Measurements from ENCODE around the gene MUC16.
"Not testable (repeated sequence)": the region's sequence is repeated elsewhere in the genome, so short reads cannot be mapped to it uniquely, and the experiment has no call there.

Gene MUC16

DNA sequence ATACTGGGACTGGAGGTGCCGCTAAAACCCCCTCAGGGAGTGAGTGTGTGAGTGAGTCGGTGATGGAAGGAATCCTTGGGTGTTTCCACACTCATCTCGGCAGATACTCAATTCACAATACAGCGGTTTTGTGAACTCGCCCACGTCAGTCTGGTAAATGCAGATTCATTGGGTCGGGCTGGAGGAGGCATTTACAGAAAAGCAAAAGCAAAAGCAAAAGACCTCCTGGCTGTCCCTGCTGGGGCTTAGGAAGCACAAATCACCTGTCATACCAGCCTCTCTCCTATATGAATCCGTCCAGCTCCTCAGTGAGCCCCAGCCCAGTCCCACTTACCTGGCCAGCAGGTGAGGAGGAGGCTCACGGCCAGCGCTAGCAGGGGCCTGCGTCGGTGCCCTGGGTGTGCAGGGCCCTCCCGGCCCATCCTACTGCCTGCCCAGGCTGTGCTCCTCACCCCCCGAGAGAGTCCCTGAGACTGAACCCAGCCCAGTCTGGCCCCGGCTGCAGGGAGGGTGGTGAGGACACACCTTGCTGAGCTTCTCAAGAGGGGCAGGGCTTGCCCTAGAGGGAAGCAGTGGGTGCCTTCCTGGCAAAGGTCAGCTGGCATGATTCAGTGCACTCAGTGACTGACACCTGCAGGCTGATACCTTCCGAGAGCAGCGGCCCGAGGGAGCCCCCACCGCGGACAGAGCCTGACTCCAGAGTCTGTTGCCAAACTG lies at the start of gene MUC16:
TSS of gene MUC16 (minus strand) at position 475 of the 717 bp plus-strand sequence.
- H3K9me3 ChIP-seq (ENCODE audit: insufficient read depth, low read depth, low read length) = no peaks in the 10 kb centered on the region
- H3K9ac ChIP-seq (ENCODE audit: low read depth, low read length) = no peak within 1 kb of the TSS
- no peaks in the 10 kb centered on the region for H3K27me3 ChIP-seq (ENCODE audit: insufficient read depth, low read length)
- no peaks in the 10 kb centered on the region for H3K36me3 ChIP-seq (ENCODE audit: insufficient read depth, low read depth, low read length)
- no peak within 1 kb of the TSS for H3K4me3 ChIP-seq (ENCODE audit: low read length)
- H3K27ac ChIP-seq (ENCODE audit: low read length) = no peak within 1 kb of the TSS
- H3K4me1 ChIP-seq (ENCODE audit: insufficient read depth, low read length) = no peaks in the 10 kb centered on the region

DNA sequence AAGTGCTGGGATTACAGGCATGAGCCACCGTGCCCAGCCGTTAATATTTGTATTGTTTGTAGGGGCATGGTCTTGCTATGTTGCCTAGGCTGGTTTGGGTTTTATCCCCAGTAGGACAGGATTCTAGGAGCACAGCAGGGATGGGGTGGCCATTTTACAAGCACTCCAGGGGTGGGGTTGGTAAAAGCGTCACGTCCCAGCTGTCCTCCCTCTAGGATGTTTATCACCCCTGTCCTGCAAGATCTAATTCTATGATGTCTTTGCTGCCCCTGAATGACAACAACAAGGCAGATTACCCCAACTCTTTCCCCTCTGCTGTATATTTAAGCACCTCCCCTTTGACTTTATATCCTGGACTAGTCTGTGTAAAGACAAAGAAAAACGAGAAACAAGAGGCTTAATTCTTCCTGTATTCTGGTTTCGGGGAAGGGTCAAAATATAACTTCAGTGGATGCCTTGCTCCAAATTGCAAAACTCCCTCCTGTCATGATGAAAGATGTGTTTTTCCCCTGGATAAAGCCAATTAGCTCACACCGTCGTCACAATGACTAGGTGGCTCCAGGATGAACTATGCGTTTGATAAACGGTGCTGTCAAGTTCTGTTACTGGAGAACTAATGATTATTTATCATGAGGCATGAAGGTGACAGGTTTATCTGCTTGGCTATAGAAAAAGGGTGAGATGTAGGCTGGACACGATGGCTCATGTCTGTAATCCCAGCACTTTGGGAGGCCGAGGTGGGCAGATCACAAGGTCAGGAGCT lies 48.9 kb upstream of the MUC16 start:
- H3K9ac ChIP-seq (ENCODE audit: low read depth, low read length) = no peak overlapping the region

GRCh38 chr19:9057505-9058258 lies 47.5 kb upstream of the MUC16 start:
- H3K36me3 ChIP-seq (ENCODE audit: insufficient read depth, low read depth, low read length) = no peaks in the 10 kb centered on the region
- H3K4me3 ChIP-seq (ENCODE audit: low read length) = no peak overlapping the region
- no peaks in the 10 kb centered on the region for H3K9me3 ChIP-seq (ENCODE audit: insufficient read depth, low read depth, low read length)
- no peak overlapping the region for H3K9ac ChIP-seq (ENCODE audit: low read depth, low read length)
- H3K27ac ChIP-seq (ENCODE audit: low read length) = no peak overlapping the region
- no peaks in the 10 kb centered on the region for H3K27me3 ChIP-seq (ENCODE audit: insufficient read depth, low read length)
- H3K4me1 ChIP-seq (ENCODE audit: insufficient read depth, low read length) = peaks cover 8% of the 10 kb centered on the region; the same call in 1 of the 2 replicates

More for the DNA sequence above, 48.9 kb upstream of the MUC16 start:
- Histone ChIP-seq H3K4me3 (ENCODE audit: low read length) (no peak overlapping the region), H3K27me3 (ENCODE audit: insufficient read depth, low read length) (no peaks in the 10 kb centered on the region), H3K4me1 (ENCODE audit: insufficient read depth, low read length) (peaks cover 8% of the 10 kb centered on the region; the same call in 1 of the 2 replicates), H3K9me3 (ENCODE audit: insufficient read depth, low read depth, low read length) (no peaks in the 10 kb centered on the region), H3K27ac (ENCODE audit: low read length) (no peak overlapping the region), H3K36me3 (ENCODE audit: insufficient read depth, low read depth, low read length) (no peaks in the 10 kb centered on the region)

DNA sequence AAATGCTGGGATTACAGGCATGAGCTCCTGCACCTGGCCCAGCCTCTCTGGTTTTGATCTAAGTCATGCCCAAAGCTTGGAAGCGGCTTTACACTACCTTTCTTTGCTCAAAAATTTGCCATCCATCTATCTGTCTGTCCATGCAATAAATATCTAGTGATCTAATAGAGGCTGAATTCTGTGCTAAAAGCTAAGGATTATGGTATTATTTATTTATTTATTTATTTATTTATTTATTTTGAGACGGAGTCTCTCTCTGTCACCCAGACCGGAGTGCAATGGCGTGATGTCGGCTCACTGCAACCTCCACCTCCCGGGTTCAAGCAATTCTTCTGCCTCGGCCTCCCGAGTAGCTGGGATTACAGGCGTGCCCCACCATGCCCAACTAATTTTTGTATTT lies 45.9 kb upstream of the MUC16 start:
- H3K4me3 ChIP-seq (ENCODE audit: low read length); H3K9ac ChIP-seq (ENCODE audit: low read depth, low read length); H3K27ac ChIP-seq (ENCODE audit: low read length); H3K36me3 ChIP-seq (ENCODE audit: insufficient read depth, low read depth, low read length); H3K9me3 ChIP-seq (ENCODE audit: insufficient read depth, low read depth, low read length); H3K27me3 ChIP-seq (ENCODE audit: insufficient read depth, low read length); H3K4me1 ChIP-seq (ENCODE audit: insufficient read depth, low read length): not testable (repeated sequence)

GRCh38 chr19:9054765-9055164 lies 44.6 kb upstream of the MUC16 start:
- peak overlapping the region; percentile 54; the same call in 1 of the 2 replicates for H3K9ac ChIP-seq (ENCODE audit: low read depth, low read length)
- H3K4me3 ChIP-seq (ENCODE audit: low read length) = peak overlapping the region; percentile 34; the same call in 1 of the 2 replicates
- no peaks in the 10 kb centered on the region for H3K36me3 ChIP-seq (ENCODE audit: insufficient read depth, low read depth, low read length)
- no peaks in the 10 kb centered on the region for H3K9me3 ChIP-seq (ENCODE audit: insufficient read depth, low read depth, low read length)
- peaks cover 8% of the 10 kb centered on the region; the same call in 1 of the 2 replicates for H3K4me1 ChIP-seq (ENCODE audit: insufficient read depth, low read length)
- no peak overlapping the region for H3K27ac ChIP-seq (ENCODE audit: low read length)
- no peaks in the 10 kb centered on the region for H3K27me3 ChIP-seq (ENCODE audit: insufficient read depth, low read length)

- Histone ChIP-seq H3K9me3 (ENCODE audit: insufficient read depth, low read depth, low read length) (no peaks in the 10 kb centered on the region), H3K9ac (ENCODE audit: low read depth, low read length) (no peak overlapping the region), H3K4me3 (ENCODE audit: low read length) (no peak overlapping the region), H3K36me3 (ENCODE audit: insufficient read depth, low read depth, low read length) (no peaks in the 10 kb centered on the region), H3K27me3 (ENCODE audit: insufficient read depth, low read length) (no peaks in the 10 kb centered on the region), H3K27ac (ENCODE audit: low read length) (no peak overlapping the region), H3K4me1 (ENCODE audit: insufficient read depth, low read length) (peaks cover 8% of the 10 kb centered on the region; the same call in 1 of the 2 replicates)
These were observed 44.0 kb upstream of the MUC16 start for GRCh38 chr19:9054207-9054606.

- not testable (repeated sequence) for H3K9me3 ChIP-seq (ENCODE audit: insufficient read depth, low read depth, low read length); H3K4me3 ChIP-seq (ENCODE audit: low read length); H3K27ac ChIP-seq (ENCODE audit: low read length); H3K27me3 ChIP-seq (ENCODE audit: insufficient read depth, low read length); H3K4me1 ChIP-seq (ENCODE audit: insufficient read depth, low read length); H3K9ac ChIP-seq (ENCODE audit: low read depth, low read length); H3K36me3 ChIP-seq (ENCODE audit: insufficient read depth, low read depth, low read length)
These were observed 43.5 kb upstream of the MUC16 start for GRCh38 chr19:9053674-9054073.

GRCh38 chr19:9052894-9053293 lies 42.7 kb upstream of the MUC16 start:
- H3K36me3 ChIP-seq (ENCODE audit: insufficient read depth, low read depth, low read length) = no peaks in the 10 kb centered on the region
- H3K27ac ChIP-seq (ENCODE audit: low read length) = no peak overlapping the region
- no peaks in the 10 kb centered on the region for H3K9me3 ChIP-seq (ENCODE audit: insufficient read depth, low read depth, low read length)
- no peak overlapping the region for H3K4me3 ChIP-seq (ENCODE audit: low read length)
- no peak overlapping the region for H3K9ac ChIP-seq (ENCODE audit: low read depth, low read length)
- H3K27me3 ChIP-seq (ENCODE audit: insufficient read depth, low read length) = no peaks in the 10 kb centered on the region
- H3K4me1 ChIP-seq (ENCODE audit: insufficient read depth, low read length) = peaks cover 8% of the 10 kb centered on the region; the same call in 1 of the 2 replicates

DNA sequence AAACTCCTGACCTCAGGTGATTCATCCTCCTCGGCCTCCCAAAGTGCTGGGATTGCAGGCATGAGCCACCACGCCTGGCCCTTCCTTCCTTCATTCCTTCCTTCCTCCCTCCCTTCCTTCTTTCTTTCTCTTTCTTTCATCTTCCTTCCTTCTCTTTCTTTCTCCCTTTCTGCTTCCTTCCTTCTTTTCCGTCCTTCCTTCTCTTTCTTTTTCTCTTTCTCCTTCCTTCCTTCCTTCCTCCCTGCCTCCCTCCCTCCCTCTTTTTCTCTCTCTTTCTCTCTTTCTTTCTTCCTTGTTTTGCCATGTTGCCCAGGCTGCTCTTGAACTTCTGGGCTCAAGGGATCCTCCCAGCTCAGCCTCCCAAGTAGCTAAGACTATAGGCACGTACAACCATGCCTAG lies 36.5 kb upstream of the MUC16 start:
- Histone ChIP-seq H3K4me1 (ENCODE audit: insufficient read depth, low read length) (no peaks in the 10 kb centered on the region), H3K27ac (ENCODE audit: low read length) (no peak overlapping the region), H3K36me3 (ENCODE audit: insufficient read depth, low read depth, low read length) (no peaks in the 10 kb centered on the region), H3K9me3 (ENCODE audit: insufficient read depth, low read depth, low read length) (no peaks in the 10 kb centered on the region), H3K9ac (ENCODE audit: low read depth, low read length) (no peak overlapping the region), H3K27me3 (ENCODE audit: insufficient read depth, low read length) (no peaks in the 10 kb centered on the region), H3K4me3 (ENCODE audit: low read length) (no peak overlapping the region)

- Histone ChIP-seq H3K27ac (ENCODE audit: low read length) (no peak overlapping the region), H3K4me3 (ENCODE audit: low read length) (no peak overlapping the region), H3K36me3 (ENCODE audit: insufficient read depth, low read depth, low read length) (no peaks in the 10 kb centered on the region), H3K9me3 (ENCODE audit: insufficient read depth, low read depth, low read length) (no peaks in the 10 kb centered on the region), H3K9ac (ENCODE audit: low read depth, low read length) (no peak overlapping the region), H3K27me3 (ENCODE audit: insufficient read depth, low read length) (no peaks in the 10 kb centered on the region), H3K4me1 (ENCODE audit: insufficient read depth, low read length) (no peaks in the 10 kb centered on the region)
These were observed 34.2 kb upstream of the MUC16 start for GRCh38 chr19:9044449-9044848.

DNA sequence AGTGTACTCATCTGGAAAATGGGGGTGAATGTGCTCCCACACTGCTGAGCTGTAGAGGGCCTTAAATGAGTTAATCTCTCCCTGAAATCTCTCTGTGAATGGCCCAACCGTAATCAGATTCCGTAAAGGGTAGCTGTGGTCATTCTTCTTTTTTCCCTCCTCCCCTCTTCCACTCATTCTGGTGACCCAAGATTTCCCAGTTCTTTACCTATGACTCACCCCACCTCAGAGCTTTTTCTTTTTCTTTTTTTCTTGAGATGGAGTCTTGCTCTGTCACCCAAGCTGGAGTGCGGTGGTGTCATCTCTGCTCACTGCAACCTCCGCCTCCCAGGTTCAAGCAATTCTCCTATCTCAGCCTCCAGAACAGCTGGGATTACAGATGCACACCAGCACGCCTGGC lies 33.3 kb upstream of the MUC16 start:
- Histone ChIP-seq H3K27me3 (ENCODE audit: insufficient read depth, low read length) (no peaks in the 10 kb centered on the region), H3K4me3 (ENCODE audit: low read length) (no peak overlapping the region), H3K9me3 (ENCODE audit: insufficient read depth, low read depth, low read length) (no peaks in the 10 kb centered on the region), H3K36me3 (ENCODE audit: insufficient read depth, low read depth, low read length) (no peaks in the 10 kb centered on the region), H3K9ac (ENCODE audit: low read depth, low read length) (no peak overlapping the region), H3K27ac (ENCODE audit: low read length) (no peak overlapping the region), H3K4me1 (ENCODE audit: insufficient read depth, low read length) (no peaks in the 10 kb centered on the region)
